ENCODE data around the gene AUTS2. TPM values are rescaled to one million over a fixed set of nuclear protein-coding genes. Genes with fewer than 3 reads are reported as not detected.

The AUTS2 gene
- total and polyA plus RNA-seq, 2 of the 8 experiments (the other 6 are each of a cell fraction or from before 2014, with no cell fraction given): 25.9 to 101 TPM

- H3K9ac ChIP-seq (replicated peaks in 1 of 4; ENCODE audit: extremely low read depth in 1 of 4, low read depth in 3 of 4, low read length in 3 of 4): no peak overlapping the region
- H3K14ac ChIP-seq (ENCODE audit: insufficient read length): no peak overlapping the region
- H2AK5ac ChIP-seq (ENCODE audit: low read depth, low read length): no peak overlapping the region; the same call in 1 of the 2 replicates
- no peak overlapping the region for H4K8ac ChIP-seq (ENCODE audit: extremely low read depth, insufficient read depth, low read length)
- no peak for DNase-seq (ENCODE audit: low read depth in 1 of 2, low spot score in 2 of 2)
- no peak overlapping the region for H3K4ac ChIP-seq (replicated peaks; ENCODE audit: insufficient read length, low read depth, low read length)
- H3K79me2 ChIP-seq (ENCODE audit: control insufficient read depth in 1 of 2, insufficient read depth in 2 of 2, low read length in 2 of 2): no peaks in the 10 kb centered on the region
- no peaks in the 10 kb centered on the region for H3K23me2 ChIP-seq (ENCODE audit: low read depth, low read length)
- CTCF ChIA-PET (ENCODE audit: partially characterized antibody): interaction anchor here (1.2 kb wide), 1 partner anchor 35 kb away, joined by 3 read pairs; no protein-coding TSS in a partner anchor
- no peak overlapping the region for H4K91ac ChIP-seq (replicated peaks; ENCODE audit: insufficient read length, low read length)
- no peak overlapping the region for H3K27ac ChIP-seq (ENCODE audit: low read depth, low read length)
- no peak overlapping the region for H3K56ac ChIP-seq (replicated peaks; ENCODE audit: insufficient read length, low read depth, low read length)
- no peak overlapping the region for H3K4me2 ChIP-seq (ENCODE audit: insufficient read depth in 1 of 2, low read depth in 2 of 2, low read length in 2 of 2)
- no peak overlapping the region for H4K5ac ChIP-seq (ENCODE audit: insufficient read length, low read depth, low read length)
- no peaks in the 10 kb centered on the region for H3K27me3 ChIP-seq (replicated peaks in 1 of 4; ENCODE audit: control insufficient read depth in 3 of 4, extremely low read depth in 1 of 4, insufficient read depth in 3 of 4, low read length in 3 of 4)
- WGBS, 2 experiments (ENCODE audit: extremely low coverage in 1 of 2, insufficient coverage in 1 of 2, insufficient read length in 1 of 2, insufficient replicate concordance in 2 of 2, low coverage in 1 of 2, low lambda C conversion rate in 2 of 2, missing lambda C conversion rate in 1 of 2): 81% methylated on average over 4 of the region's 4 CpGs; no CpG with 5 or more reads in 1 of the 2 experiments
- H2BK5ac ChIP-seq (ENCODE audit: low read depth, low read length): no peak overlapping the region
- no peaks in the 10 kb centered on the region for H3K36me3 ChIP-seq (ENCODE audit: control insufficient read depth in 2 of 4, insufficient read depth in 4 of 4, low read length in 3 of 4)
- no peaks in the 10 kb centered on the region for H3K79me1 ChIP-seq (ENCODE audit: low read depth, low read length)
- TF ChIP-seq KDM4A (IDR thresholded peaks at IDR 0.05; ENCODE audit: low read depth, low read length, severe bottlenecking) (no peak), RFX5 (IDR thresholded peaks at IDR 0.05; ENCODE audit: borderline replicate concordance, low read depth, low read length) (no peak)
- TF ChIP-seq, protein P1, sequence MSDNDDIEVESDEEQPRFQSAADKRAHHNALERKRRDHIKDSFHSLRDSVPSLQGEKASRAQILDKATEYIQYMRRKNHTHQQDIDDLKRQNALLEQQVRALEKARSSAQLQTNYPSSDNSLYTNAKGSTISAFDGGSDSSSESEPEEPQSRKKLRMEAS (IDR thresholded peaks at IDR 0.05): no peak
- H3K4me3 ChIP-seq (ENCODE audit: extremely low read depth in 1 of 4, insufficient read depth in 2 of 4, low read depth in 3 of 4, low read length in 4 of 4): no peak overlapping the region
- H2BK20ac ChIP-seq (ENCODE audit: low read length): no peak overlapping the region
- H2BK120ac ChIP-seq (replicated peaks; ENCODE audit: low read depth, low read length): no peak overlapping the region
- POLR2A ChIA-PET (ENCODE audit: partially characterized antibody): no interaction called here
- no peaks in the 10 kb centered on the region for H3K9me3 ChIP-seq (ENCODE audit: insufficient read depth in 2 of 2, low read depth in 1 of 2, low read length in 1 of 2)
- peaks cover 0 to 13% (median 7%) of the 10 kb centered on the region in 4 experiments; a peak in 5 of 7 replicates for H3K4me1 ChIP-seq (replicated peaks in 1 of 4; ENCODE audit: control insufficient read depth in 3 of 4, insufficient read depth in 4 of 4, low read length in 3 of 4)
- no peaks in the 10 kb centered on the region for H4K20me1 ChIP-seq (replicated peaks in 1 of 2; ENCODE audit: control insufficient read depth in 1 of 2, insufficient read depth in 2 of 2, low read length in 2 of 2)
- no peak overlapping the region for H2BK15ac ChIP-seq (ENCODE audit: low read length)
- H2AFZ ChIP-seq (ENCODE audit: low read length): no peak overlapping the region
- FAIRE-seq: no peak
- H3K18ac ChIP-seq (ENCODE audit: extremely low read depth, low read length): no peak overlapping the region
- no peak overlapping the region for H2BK12ac ChIP-seq (ENCODE audit: low read depth, low read length)
- no peak overlapping the region for H3K23ac ChIP-seq (ENCODE audit: insufficient read length)
These were observed 584.2 kb downstream of the AUTS2 start for GRCh38 chr7:70182521-70182920.
